Prostate gland (tissue), 2 donors: ENCODE results near the gene SLC23A1.

ENCODE experiments used
- CTCF ChIP-seq, 4 experiments: fragments of 200-600 bp in 2 of 4; fragments of 450-650 bp in 2 of 4; sonication (generic) in 2 of 4; IDR thresholded peaks; 1 replicate in 3 of 4; 2 replicates in 1 of 4; pipeline ENCODE4 v1.5.1; 2016 to 2019; ENCODE audit warnings: antibody characterized with exemption in 4 of 4, mild to moderate bottlenecking in 2 of 4, moderate library complexity in 2 of 4
- POLR2A ChIP-seq: fragments of 450-650 bp; IDR thresholded peaks from one replicate; pipeline ENCODE4 v1.6.1; 2016; ENCODE audit warnings: antibody characterized with exemption, mild to moderate bottlenecking
- POLR2AphosphoS5 ChIP-seq: sonication (generic); formaldehyde crosslinking; IDR thresholded peaks from one replicate; pipeline ENCODE4 v1.6.1; 2017; ENCODE audit warnings: antibody characterized with exemption

DNA sequence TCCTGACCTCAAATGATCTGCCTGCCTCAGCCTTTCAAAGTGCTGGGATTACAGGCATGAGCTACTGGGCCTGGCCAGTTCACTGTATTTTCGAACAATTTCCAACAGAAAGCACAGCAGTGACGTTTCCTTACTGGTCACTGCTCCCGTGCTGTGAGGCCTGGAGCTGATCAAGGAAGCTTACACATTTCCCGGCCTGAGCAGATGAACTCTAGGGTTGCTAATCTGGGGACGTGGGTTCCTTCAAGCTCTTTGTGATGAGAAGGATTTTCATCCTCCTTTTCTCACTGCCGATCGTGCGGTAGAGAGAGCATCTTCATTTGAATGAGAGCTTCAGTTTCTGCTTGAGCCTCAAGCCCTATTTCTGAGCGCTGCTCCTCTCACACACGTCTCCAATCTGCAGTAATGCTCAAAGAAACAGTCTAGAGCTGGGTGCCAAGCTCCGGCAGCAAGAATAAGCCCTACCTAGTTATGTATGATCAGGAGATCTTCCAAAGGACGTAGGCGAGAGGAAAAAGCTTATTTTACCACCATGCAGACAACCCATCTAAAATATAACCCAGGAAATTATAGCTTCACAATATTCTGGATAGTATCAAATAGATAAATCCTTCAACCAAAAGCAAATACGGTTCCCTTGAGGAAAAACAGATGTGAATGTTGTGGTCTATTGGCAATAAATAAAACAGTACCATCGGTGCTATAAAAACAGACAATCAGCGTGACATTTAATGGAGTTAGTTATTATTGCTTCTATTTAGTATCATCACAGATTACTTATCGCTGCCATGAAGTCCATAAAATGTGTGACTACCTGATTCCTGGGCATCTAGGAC is 28.1 kb upstream of the SLC23A1 start:
- TF ChIP-seq CTCF (IDR thresholded peaks at IDR 0.05) (no peak), POLR2AphosphoS5 (no peak), POLR2A (no peak)
